MM.1S (cell line): ENCODE data around the gene PTPRN2.

Experiments used
- DNase-seq: peaks from one replicate; pipeline ENCODE4 v3.0.0-alpha.2; 2015
- H2AFZ ChIP-seq: fragments of 300-600 bp; sonication (generic); 2 replicates; pipeline ENCODE4 v1.6.0; 2016; ENCODE audit warnings: antibody characterized with exemption, low read length
- H3F3A ChIP-seq: fragments of 300-600 bp; sonication (generic); 2 replicates; pipeline ENCODE4 v1.6.1; 2016; ENCODE audit warnings: mild to moderate bottlenecking, antibody characterized with exemption, low read length, moderate library complexity, mixed read lengths; ENCODE audit not compliant: insufficient read depth
- H3K27ac ChIP-seq: fragments of 300-600 bp; sonication (generic); 2 replicates; pipeline ENCODE4 v1.5.1; 2016; ENCODE audit warnings: mild to moderate bottlenecking, low read length
- H3K27me3 ChIP-seq: fragments of 300-600 bp; sonication (generic); replicated peaks from 2 replicates; pipeline ENCODE4 v1.6.0; 2016; ENCODE audit warnings: low read length; ENCODE audit not compliant: insufficient read depth
- H3K36me3 ChIP-seq: fragments of 300-600 bp; sonication (generic); replicated peaks from 2 replicates; pipeline ENCODE4 v1.6.1; 2016; ENCODE audit warnings: mild to moderate bottlenecking, low read length, mixed read lengths; ENCODE audit not compliant: insufficient read depth
- H3K4me1 ChIP-seq: fragments of 300-600 bp; sonication (generic); 2 replicates; pipeline ENCODE4 v1.6.1; 2016; ENCODE audit warnings: low read length, mixed read lengths
- H3K4me2 ChIP-seq: fragments of 300-600 bp; sonication (generic); 2 replicates; pipeline ENCODE4 v1.6.0; 2016; ENCODE audit warnings: low read depth, low read length
- H3K4me3 ChIP-seq: fragments of 300-600 bp; sonication (generic); 2 replicates; pipeline ENCODE4 v1.5.1; 2016; ENCODE audit warnings: low read length, mixed read lengths
- H3K79me2 ChIP-seq: fragments of 300-600 bp; sonication (generic); 2 replicates; pipeline ENCODE4 v1.6.1; 2016; ENCODE audit warnings: mixed run types, low read length, mixed read lengths
- H3K9ac ChIP-seq: fragments of 300-600 bp; sonication (generic); 2 replicates; pipeline ENCODE4 v1.6.1; 2016; ENCODE audit warnings: low read length, mixed read lengths
- H3K9me2 ChIP-seq: fragments of 300-600 bp; sonication (generic); replicated peaks from 2 replicates; pipeline ENCODE4 v1.6.1; 2016; ENCODE audit warnings: mild to moderate bottlenecking, low read length, mixed read lengths; ENCODE audit not compliant: insufficient read depth
- H3K9me3 ChIP-seq: fragments of 300-600 bp; sonication (generic); replicated peaks from 2 replicates; pipeline ENCODE4 v1.6.1; 2016; ENCODE audit warnings: mild to moderate bottlenecking, low read length, mixed read lengths; ENCODE audit not compliant: insufficient read depth
- H4K20me1 ChIP-seq: fragments of 300-600 bp; sonication (generic); 2 replicates; pipeline ENCODE4 v1.6.1; 2016; ENCODE audit warnings: mild to moderate bottlenecking, low read length, moderate library complexity, mixed read lengths; ENCODE audit not compliant: insufficient read depth
- EZH2 ChIP-seq: fragments of 300-600 bp; sonication (generic); optimal IDR thresholded peaks from 2 replicates; pipeline ENCODE3; 2017; ENCODE audit warnings: low read depth, mild to moderate bottlenecking, antibody characterized with exemption, low read length, mixed read lengths
- EZH2phosphoT487 ChIP-seq: fragments of 300-600 bp; sonication (generic); IDR thresholded peaks from 2 replicates; pipeline ENCODE4 v1.6.1; 2018; ENCODE audit warnings: antibody characterized with exemption, low read length
- TF ChIP-seq, protein P1 (sequence below): fragments of 300-600 bp; sonication (generic); IDR thresholded peaks from 2 replicates; pipeline ENCODE4 v1.5.1; 2016; ENCODE audit warnings: antibody characterized with exemption, low read length, mixed read lengths

The PTPRN2 gene

DNA sequence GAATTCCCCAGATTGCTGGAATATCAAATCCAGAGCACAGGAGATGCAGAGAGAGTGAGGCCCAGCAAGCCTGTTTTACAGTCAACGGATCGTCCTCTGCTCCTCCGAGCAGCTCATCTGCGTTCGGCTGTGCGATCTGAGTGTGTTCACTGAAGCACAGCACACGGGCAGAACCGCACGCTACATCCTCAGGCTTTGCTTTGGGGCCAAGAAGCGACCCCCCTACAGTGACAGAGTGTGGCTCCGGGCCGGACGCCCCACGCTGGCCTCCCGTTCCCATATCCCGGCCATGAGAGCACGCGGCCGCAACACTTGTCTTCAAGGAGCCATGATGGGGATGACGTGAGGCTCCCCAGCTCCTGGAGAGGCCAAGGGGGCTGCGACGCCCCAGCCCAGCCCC, 819.4 kb downstream of the PTPRN2 start:
- Histone ChIP-seq H3K9ac (no peak overlapping the region), H4K20me1 (no peaks in the 10 kb centered on the region), H3F3A (no peaks in the 10 kb centered on the region), H3K9me3 (no peaks in the 10 kb centered on the region), H2AFZ (no peak overlapping the region), H3K79me2 (no peaks in the 10 kb centered on the region), H3K4me3 (no peak overlapping the region), H3K4me1 (no peaks in the 10 kb centered on the region), H3K9me2 (no peaks in the 10 kb centered on the region), H3K36me3 (no peaks in the 10 kb centered on the region), H3K27ac (no peak overlapping the region), H3K4me2 (no peak overlapping the region), H3K27me3 (peaks cover 54% of the 10 kb centered on the region)
- TF ChIP-seq EZH2 (no peak), EZH2phosphoT487 (no peak)
- TF ChIP-seq, protein P1, sequence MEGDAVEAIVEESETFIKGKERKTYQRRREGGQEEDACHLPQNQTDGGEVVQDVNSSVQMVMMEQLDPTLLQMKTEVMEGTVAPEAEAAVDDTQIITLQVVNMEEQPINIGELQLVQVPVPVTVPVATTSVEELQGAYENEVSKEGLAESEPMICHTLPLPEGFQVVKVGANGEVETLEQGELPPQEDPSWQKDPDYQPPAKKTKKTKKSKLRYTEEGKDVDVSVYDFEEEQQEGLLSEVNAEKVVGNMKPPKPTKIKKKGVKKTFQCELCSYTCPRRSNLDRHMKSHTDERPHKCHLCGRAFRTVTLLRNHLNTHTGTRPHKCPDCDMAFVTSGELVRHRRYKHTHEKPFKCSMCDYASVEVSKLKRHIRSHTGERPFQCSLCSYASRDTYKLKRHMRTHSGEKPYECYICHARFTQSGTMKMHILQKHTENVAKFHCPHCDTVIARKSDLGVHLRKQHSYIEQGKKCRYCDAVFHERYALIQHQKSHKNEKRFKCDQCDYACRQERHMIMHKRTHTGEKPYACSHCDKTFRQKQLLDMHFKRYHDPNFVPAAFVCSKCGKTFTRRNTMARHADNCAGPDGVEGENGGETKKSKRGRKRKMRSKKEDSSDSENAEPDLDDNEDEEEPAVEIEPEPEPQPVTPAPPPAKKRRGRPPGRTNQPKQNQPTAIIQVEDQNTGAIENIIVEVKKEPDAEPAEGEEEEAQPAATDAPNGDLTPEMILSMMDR = no peak
- DNase-seq = no peak

DNA sequence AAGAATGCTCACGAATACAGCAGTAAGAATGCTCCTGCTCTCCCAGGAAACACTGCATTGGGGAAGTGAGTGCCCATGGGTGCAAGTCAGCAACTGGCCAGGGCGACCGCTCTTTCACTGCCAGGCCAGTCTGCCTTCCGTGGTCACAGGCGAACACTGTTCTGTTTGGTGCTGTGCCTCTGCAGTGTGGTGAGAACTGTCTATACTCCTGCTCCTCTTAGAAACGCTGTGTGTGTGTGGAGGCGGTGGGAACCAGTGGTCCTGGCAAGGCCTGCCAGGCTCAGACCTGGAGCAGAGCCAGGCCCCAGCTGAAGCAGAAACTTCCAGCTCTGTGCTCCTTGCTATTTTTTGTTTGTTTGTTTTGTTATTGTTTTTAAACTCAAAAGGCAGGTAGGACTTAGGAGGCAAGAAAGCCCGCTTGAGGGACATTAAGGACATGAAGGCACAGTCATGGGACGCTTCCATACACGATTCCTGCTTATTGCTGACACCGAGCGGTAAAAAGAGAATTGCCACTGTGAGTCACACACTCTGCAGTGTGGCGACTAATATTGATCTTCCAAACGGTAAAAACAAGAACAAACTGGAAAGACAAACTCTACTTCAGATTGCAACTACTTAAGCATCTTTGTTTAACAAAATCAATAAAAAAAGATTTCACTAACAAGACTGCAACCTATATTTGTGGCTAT, 820.0 kb downstream of the PTPRN2 start:
- no peaks in the 10 kb centered on the region for H3K4me1 ChIP-seq
- TF ChIP-seq EZH2phosphoT487 (no peak), EZH2 (no peak)
- TF ChIP-seq, protein P1 = no peak
- H3K9me3 ChIP-seq = no peaks in the 10 kb centered on the region
- H3K27ac ChIP-seq = no peak overlapping the region
- H4K20me1 ChIP-seq = no peaks in the 10 kb centered on the region
- H3K36me3 ChIP-seq = no peaks in the 10 kb centered on the region
- H3K4me3 ChIP-seq = no peak overlapping the region
- peaks cover 49% of the 10 kb centered on the region for H3K27me3 ChIP-seq
- no peaks in the 10 kb centered on the region for H3F3A ChIP-seq
- no peak overlapping the region for H3K9ac ChIP-seq
- no peaks in the 10 kb centered on the region for H3K9me2 ChIP-seq
- no peak overlapping the region for H2AFZ ChIP-seq
- no peak for DNase-seq
- no peaks in the 10 kb centered on the region for H3K79me2 ChIP-seq
- no peak overlapping the region for H3K4me2 ChIP-seq

DNA sequence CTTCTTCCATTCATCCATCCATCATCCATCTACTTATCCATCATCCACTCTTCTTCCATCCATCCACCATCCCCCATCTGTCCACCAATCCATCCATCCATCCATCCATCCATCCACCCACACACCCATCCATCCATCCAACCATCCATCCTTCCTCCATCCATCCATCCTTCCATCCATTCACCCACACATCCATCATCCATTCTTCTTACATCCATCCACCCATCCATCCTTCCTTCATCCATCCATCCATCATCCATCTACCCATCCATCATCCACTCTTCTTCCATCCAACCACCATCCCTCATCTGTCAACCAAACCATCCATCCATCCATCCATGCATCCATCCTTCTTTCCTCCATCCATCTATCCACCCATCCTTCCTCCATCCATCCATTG, 821.5 kb downstream of the PTPRN2 start:
- Histone ChIP-seq H4K20me1 (no peaks in the 10 kb centered on the region), H3K9ac (no peak overlapping the region), H3K27ac (no peak overlapping the region), H3K79me2 (no peaks in the 10 kb centered on the region), H3K4me1 (no peaks in the 10 kb centered on the region), H2AFZ (no peak overlapping the region), H3K36me3 (no peaks in the 10 kb centered on the region), H3K9me2 (no peaks in the 10 kb centered on the region), H3K4me2 (no peak overlapping the region), H3K9me3 (no peaks in the 10 kb centered on the region), H3K27me3 (peaks cover 33% of the 10 kb centered on the region), H3F3A (no peaks in the 10 kb centered on the region), H3K4me3 (no peak overlapping the region)
- DNase-seq = no peak
- TF ChIP-seq EZH2phosphoT487 (no peak), EZH2 (no peak)
- TF ChIP-seq, protein P1 = no peak
